Measurements from ENCODE around the gene PPTC7.
"Not testable (repeated sequence)": the region's sequence is repeated elsewhere in the genome, so short reads cannot be mapped to it uniquely, and the experiment has no call there.

Gene PPTC7

GRCh38 chr12:110531741-110532333 is 51.3 kb downstream of the PPTC7 start:
- no peak for DNase-seq

- DNase-seq: no peak
Observed at GRCh38 chr12:110530511-110530910, 52.6 kb downstream of the PPTC7 start.

GRCh38 chr12:110528277-110528839 is 54.8 kb downstream of the PPTC7 start:
- DNase-seq: no peak

DNA sequence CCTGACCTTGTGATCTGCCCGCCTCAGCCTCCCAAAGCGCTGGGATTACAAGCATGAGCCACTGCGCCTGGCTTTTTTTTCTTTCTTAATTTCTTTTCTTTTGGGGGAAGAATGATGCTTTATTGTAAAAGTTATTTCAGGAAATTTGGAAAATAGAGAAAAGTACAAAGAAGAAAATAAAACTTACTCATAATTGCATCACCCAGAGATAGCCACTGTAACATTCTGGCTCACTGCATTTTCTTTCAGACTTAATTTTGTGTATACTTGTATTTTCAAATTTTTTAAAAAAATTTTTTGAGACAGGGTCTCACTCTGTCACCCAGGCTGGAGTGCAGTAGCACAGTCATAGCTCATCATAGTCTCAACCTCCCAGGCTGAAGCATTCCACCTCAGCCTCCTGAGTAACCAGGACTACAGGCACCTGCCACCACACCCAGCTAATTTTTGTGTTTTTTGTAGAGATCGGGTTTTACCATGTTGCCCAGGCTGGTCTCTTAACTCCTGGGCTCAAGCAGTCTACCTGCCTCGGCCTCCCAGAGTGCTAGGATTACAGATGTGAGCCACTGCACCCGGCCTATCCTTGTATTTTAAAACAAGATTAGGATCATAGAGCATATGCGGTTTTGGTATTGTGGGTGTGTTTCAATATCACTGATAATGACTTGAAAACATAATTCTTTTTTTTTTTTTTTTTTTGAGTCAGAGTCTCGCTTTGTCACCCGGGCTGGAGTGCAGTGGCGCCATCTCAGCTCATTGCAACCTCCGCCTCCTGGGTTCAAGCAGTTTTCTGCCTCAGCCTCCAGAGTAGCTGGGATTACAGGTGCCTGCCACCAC is 62.0 kb downstream of the PPTC7 start:
- DNase-seq: not testable (repeated sequence)

GRCh38 chr12:110518014-110518413 is 65.1 kb downstream of the PPTC7 start:
- not testable (repeated sequence) for DNase-seq

- no peak for DNase-seq
Observed at GRCh38 chr12:110516995-110517394, 66.1 kb downstream of the PPTC7 start.

DNA sequence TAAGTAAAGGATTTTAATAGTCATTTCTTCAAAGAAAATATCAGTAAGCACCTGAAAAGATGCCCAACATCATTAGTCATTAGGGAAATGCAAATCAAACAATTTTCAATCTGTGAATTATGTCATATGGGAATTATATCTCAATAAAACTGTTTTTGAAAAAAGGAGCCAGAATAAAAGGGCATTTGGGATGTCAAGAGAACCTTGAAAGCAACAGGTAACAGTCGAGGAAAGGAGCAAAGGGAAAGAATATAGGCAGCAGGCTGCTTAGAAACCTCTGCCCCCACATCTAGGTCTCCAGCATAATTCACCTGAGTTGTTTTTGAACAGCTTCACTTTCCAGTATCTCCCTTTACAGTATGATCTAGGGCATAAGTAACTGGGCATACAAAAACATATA is 68.8 kb downstream of the PPTC7 start:
- no peak for DNase-seq

DNA sequence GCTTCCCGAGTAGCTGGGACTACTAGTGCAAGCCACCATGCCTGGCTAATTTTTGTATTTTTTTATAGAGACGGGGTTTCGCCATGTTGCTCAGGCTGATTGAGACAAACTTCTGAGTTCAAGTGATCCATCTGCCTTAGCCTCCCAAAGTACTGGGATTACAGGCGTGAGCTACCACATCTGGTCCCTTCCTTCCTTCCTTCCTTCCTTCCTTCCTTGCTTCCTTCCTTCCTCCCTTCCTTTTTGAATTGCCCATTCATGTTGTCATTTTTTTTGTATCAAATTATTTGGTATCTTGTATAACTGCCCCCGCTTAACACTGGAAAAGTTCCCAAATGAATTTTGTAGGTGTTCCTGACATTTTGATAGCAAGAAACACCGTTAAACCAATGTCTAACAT is 69.3 kb downstream of the PPTC7 start:
- no peak for DNase-seq

DNA sequence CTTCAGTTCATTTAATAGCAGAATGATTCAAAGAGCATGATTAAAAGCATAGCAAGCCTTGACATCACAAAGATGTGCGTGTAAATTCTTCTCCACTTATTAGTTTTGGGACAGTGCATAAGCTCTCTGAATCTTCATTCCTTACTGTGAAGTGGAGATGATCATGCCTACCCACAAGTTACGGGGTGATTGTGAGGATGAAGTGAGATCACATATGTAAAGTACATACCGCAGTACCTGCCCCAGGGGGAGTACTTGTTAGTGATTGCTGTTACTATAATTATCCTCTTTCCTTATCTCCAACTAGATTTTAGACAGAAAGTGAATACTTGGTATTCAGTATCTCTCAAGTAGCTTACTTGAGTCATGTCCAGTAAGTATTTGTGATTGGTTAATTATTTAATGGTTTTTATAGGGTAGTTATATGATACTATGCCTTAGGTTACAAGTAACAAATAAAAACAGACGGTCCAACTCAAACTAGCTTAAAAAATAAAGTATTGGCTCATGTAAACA is 75.0 kb downstream of the PPTC7 start:
- DNase-seq: no peak

DNA sequence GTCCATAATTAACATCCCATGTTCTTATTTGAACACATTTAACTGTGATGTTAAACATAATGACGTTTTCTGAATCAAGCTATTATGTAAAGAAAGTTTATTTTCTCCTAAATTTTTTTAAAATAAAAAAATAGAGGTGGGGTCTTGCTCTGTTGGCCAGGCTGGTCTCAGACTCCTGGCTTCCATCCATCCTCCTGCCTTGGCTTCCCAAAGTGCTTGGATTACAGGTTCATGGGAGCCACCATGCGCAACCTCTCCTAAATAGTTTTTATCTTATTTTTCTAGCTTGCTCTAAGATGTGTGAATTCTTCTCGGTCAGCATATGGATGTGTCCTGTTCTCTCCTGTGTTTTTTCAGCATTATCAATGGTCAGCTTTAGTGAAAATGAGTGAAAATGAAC is 77.8 kb downstream of the PPTC7 start:
- no peak for DNase-seq

- no peak for DNase-seq
Observed at GRCh38 chr12:110503432-110503831, 79.7 kb downstream of the PPTC7 start.

GRCh38 chr12:110501752-110502738 is 81.1 kb downstream of the PPTC7 start, which contains the start of the genes RAD9B and VPS29:
RAD9B (plus strand) TSS chr12:110502331; CDS start chr12:110502338, 7 bp downstream.
VPS29 (minus strand) TSS chr12:110502111; CDS start chr12:110502051, 60 bp downstream.
- DNase-seq: peak; percentile 98 to 99

DNA sequence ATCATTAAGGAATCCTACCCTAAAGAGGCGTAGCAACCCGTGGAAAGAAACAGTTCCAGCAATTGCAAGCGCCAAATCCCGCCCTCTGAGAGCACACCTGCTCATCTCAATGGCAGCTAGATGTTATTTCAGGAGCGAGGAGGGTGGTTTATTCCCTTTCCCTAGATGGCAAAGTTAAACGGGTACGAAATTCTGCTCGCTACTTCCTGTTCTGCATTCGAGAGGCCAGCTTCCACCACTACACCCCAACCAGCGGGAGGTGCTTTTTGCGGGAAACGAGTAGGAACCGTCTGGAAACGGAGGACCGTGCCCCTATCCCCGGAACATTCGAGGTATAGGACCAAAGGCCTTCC is 81.7 kb downstream of the PPTC7 start:
- peak in 1 of 2 experiments; percentile 1 for DNase-seq

DNA sequence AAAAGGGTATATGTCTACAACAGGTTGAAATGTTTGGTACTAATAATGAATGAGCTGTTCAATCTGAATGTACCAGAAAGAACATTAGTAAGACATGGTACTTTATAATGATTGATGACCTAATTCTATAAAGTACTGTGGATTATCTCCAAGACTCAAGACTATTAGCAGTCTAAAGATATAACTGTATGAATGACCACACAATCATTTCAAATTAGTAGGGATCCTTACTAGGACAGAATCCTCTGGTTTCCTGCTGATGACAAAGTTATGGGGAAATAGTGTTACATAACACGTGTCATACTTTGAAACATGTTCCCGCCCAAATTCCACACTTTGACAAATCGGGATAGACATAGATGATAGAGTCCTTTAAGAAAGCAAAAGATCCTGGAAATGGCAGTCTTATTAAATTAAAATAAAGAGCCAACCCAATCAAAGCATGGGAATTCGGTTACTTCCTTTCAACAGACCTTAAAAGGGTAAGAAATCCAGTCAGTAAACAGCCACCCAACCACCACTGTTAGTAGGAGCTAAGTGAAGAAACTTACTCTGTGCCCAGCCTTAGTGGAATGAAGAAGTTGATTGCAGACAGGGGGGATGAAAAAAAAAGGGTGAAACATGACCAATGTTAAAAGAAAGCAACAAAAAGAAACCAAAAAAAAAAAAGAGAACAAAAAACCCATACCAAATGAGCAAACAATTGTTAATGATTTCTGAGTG is 84.0 kb downstream of the PPTC7 start:
- no peak for DNase-seq

Measured in activated CD4-positive, alpha-beta T cell treated with anti-CD3 and anti-CD28 coated beads, Interleukin-2, amount 50 U/mL, for 4 hours (primary cell).